BJ (cell line): ENCODE measurements around the gene RNF175. TPM values are rescaled to one million over a fixed set of nuclear protein-coding genes. Genes with fewer than 3 reads are reported as not detected.

Source experiments
- CTCF ChIA-PET: fragments of 350-600 bp; formaldehyde crosslinking; extraction: SDS; loops from one replicate; lab custom pipeline; 2021; ENCODE audit warnings: antibody characterized with exemption, inconsistent platforms; lab: Yijun Ruan, JAX
- POLR2A ChIA-PET: fragments of 300-600 bp; sonication (Branson Sonifier 250); formaldehyde crosslinking; extraction: SDS; loops from one replicate; lab custom pipeline; 2021; ENCODE audit warnings: antibody characterized with exemption; lab: Charles Lee
- DNase-seq: peaks from one replicate; pipeline ENCODE4 v3.0.0-alpha.2; 2011; ENCODE audit warnings: low read depth
- H3K27me3 ChIP-seq: 2 replicates; pipeline ENCODE4 v1.6.0; 2011; ENCODE audit warnings: low read length; ENCODE audit not compliant: control insufficient read depth, insufficient read depth
- H3K36me3 ChIP-seq: 2 replicates; pipeline ENCODE4 v1.5.1; 2011; ENCODE audit warnings: low read length; ENCODE audit not compliant: control insufficient read depth, insufficient read depth
- H3K4me3 ChIP-seq: 2 replicates; pipeline ENCODE4 v1.5.1; 2011; ENCODE audit warnings: low read depth, mild to moderate bottlenecking, control low read depth, low read length
- CTCF ChIP-seq: IDR thresholded peaks from 2 replicates; pipeline ENCODE4 v1.5.1; 2011; ENCODE audit warnings: low read depth, mild to moderate bottlenecking, control low read depth, inconsistent platforms, low read length, moderate library complexity; ENCODE audit not compliant: insufficient read depth
- polyA plus RNA-seq: library from polyadenylated mRNA; depleted of rRNA; stranded (reverse); fragments of >200 nt; gene quantifications from 2 replicates; pipeline ENCODE4 v1.2.3, GENCODE V29; 2011

Gene RNF175
- polyA plus RNA-seq, 1 experiment = not detected

- no peak for TF ChIP-seq CTCF
- Histone ChIP-seq H3K36me3 (no peaks in the 10 kb centered on the region), H3K4me3 (no peak overlapping the region), H3K27me3 (no peaks in the 10 kb centered on the region)
- ChIA-PET POLR2A (no interaction called here), CTCF (no interaction called here)
- no peak for DNase-seq
Measured at GRCh38 chr4:153728151-153728550, 31.7 kb downstream of the RNF175 start.

- ChIA-PET CTCF (interaction anchor here (1.1 kb wide), 1 partner anchor 18 kb away, joined by 3 read pairs; no protein-coding TSS in a partner anchor), POLR2A (no interaction called here)
Measured at GRCh38 chr4:153725831-153726154, 34.0 kb downstream of the RNF175 start.

GRCh38 chr4:153725136-153725830 is 34.5 kb downstream of the RNF175 start:
- DNase-seq = no peak
- Histone ChIP-seq H3K4me3 (no peak overlapping the region), H3K27me3 (no peaks in the 10 kb centered on the region), H3K36me3 (no peaks in the 10 kb centered on the region)
- CTCF ChIA-PET = interaction anchor here (1.1 kb wide), 1 partner anchor 18 kb away, joined by 3 read pairs; no protein-coding TSS in a partner anchor
- POLR2A ChIA-PET = no interaction called here
- TF ChIP-seq CTCF = no peak

More at GRCh38 chr4:153725831-153726154, 34.0 kb downstream of the RNF175 start:
- no peak for TF ChIP-seq CTCF
- no peaks in the 10 kb centered on the region for H3K27me3 ChIP-seq
- no peaks in the 10 kb centered on the region for H3K36me3 ChIP-seq
- no peak for DNase-seq
- H3K4me3 ChIP-seq = no peak overlapping the region

- CTCF ChIA-PET = no interaction called here
- no peak for TF ChIP-seq CTCF
- POLR2A ChIA-PET = interaction anchor here (0.5 kb wide), 1 partner anchor 12 kb away, joined by 5 read pairs; no protein-coding TSS in a partner anchor
Measured at GRCh38 chr4:153724606-153725005, 35.2 kb downstream of the RNF175 start.

GRCh38 chr4:153722036-153722435 is 37.8 kb downstream of the RNF175 start:
- TF ChIP-seq CTCF = no peak

More at GRCh38 chr4:153724606-153725005, 35.2 kb downstream of the RNF175 start:
- Histone ChIP-seq H3K27me3 (no peaks in the 10 kb centered on the region), H3K36me3 (no peaks in the 10 kb centered on the region), H3K4me3 (no peak overlapping the region)
- no peak for DNase-seq

More at GRCh38 chr4:153722036-153722435, 37.8 kb downstream of the RNF175 start:
- POLR2A ChIA-PET = no interaction called here
- DNase-seq = no peak
- Histone ChIP-seq H3K27me3 (no peaks in the 10 kb centered on the region), H3K36me3 (no peaks in the 10 kb centered on the region), H3K4me3 (no peak overlapping the region)
- CTCF ChIA-PET = interaction anchor here (0.5 kb wide), 1 partner anchor 145 kb away, joined by 3 read pairs; no protein-coding TSS in a partner anchor
